Measurements from ENCODE around the gene GGT6.

DNA sequence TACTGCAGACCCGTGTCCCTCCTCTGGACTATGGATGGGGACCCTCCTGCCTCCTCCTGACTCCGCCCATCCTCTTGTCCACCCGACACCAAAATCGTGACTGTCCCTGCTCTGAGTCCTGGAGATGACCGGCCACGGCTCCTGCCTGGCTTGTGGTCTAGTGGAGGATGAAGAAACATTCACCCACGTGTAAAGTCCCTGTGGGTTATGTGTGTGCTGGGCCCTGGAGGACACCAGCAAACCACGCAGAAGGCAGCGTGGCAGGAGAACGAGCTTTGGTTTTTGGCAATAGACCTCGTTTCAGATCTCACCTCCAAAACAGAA, 49.8 kb downstream of the GGT6 start:
- TF ChIP-seq, protein P1, sequence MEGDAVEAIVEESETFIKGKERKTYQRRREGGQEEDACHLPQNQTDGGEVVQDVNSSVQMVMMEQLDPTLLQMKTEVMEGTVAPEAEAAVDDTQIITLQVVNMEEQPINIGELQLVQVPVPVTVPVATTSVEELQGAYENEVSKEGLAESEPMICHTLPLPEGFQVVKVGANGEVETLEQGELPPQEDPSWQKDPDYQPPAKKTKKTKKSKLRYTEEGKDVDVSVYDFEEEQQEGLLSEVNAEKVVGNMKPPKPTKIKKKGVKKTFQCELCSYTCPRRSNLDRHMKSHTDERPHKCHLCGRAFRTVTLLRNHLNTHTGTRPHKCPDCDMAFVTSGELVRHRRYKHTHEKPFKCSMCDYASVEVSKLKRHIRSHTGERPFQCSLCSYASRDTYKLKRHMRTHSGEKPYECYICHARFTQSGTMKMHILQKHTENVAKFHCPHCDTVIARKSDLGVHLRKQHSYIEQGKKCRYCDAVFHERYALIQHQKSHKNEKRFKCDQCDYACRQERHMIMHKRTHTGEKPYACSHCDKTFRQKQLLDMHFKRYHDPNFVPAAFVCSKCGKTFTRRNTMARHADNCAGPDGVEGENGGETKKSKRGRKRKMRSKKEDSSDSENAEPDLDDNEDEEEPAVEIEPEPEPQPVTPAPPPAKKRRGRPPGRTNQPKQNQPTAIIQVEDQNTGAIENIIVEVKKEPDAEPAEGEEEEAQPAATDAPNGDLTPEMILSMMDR (IDR thresholded peaks at IDR 0.05): no peak
- no peak for TF ChIP-seq POLR2A (IDR thresholded peaks at IDR 0.05)
- TF ChIP-seq POLR2AphosphoS5 (IDR thresholded peaks at IDR 0.05): no peak
- TF ChIP-seq EP300 (IDR thresholded peaks at IDR 0.05; ENCODE audit: low read depth): no peak
